GM19328 (cell line): ENCODE data around the gene OST4.
"Not testable (repeated sequence)": the region's sequence is repeated elsewhere in the genome, so short reads cannot be mapped to it uniquely, and the experiment has no call there.

Experiments
- ATAC-seq: cut with Tn5 transposase; IDR thresholded peaks from one replicate; pipeline ENCODE4 v1.9.1; 2021; ENCODE audit warnings: mild to moderate bottlenecking, moderate library complexity; ENCODE audit not compliant: unreplicated experiment

Gene OST4

DNA sequence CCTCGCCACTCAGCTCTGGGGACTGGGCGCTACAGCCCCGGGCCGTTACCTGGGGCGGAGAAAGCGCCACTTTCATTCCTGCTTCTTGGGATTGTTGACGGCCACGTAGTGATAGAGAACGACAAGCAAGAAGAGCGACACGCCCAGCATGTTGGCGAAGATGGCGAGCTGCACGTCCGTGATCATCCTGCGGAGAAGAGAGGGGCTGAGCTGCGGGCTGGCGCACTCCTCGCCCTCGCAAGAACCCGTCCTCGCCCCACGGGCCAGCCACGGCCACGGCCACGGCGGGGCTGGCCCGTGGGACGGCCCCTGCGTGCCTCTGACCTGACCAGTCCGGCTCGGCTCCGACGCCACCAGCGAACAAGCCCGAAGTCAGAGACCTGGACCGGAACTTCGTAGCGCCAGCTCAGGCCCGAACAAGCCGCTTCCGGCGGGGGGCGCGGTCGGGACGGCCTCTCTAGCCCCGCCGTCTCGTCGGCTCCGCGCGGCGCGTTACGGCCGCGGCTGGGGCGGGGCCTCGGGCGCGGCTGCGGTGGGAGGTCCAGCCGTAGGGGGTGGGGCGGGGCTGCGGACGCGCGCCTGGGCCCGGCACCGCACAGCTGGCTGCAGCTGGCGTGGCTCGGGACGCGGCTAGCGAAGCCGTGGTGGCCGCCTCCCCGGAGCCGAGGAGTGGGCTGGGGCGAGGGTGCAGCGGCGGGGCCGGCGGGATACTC, at the start of gene OST4:
Gene OST4, minus strand, starts transcription at position 378 of the 713 bp plus-strand sequence.
- peak; percentile 85 for ATAC-seq

DNA sequence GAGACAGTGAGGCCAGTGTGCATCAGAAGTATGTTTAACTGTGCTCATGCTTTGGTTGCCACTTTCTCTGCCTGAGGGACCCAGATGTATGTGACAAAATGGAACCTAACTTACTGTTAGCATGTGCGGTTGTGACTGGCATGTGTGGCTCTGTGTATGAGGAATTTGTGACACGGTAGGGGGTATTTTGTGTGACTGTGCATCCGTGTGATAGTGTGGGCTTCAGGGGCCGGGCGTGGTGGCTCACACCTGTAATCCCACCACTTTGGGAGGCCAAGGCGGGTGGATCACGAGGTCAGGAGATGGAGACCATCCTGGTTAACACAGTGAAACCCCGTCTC, 47.8 kb upstream of the OST4 start:
- not testable (repeated sequence) for ATAC-seq

GRCh38 chr2:27118525-27119329, 47.3 kb upstream of the OST4 start, which contains the start of gene CGREF1:
CGREF1 (minus strand) TSS chr2:27119128; CDS start chr2:27104366, 14,762 bp downstream.
- no peak for ATAC-seq

DNA sequence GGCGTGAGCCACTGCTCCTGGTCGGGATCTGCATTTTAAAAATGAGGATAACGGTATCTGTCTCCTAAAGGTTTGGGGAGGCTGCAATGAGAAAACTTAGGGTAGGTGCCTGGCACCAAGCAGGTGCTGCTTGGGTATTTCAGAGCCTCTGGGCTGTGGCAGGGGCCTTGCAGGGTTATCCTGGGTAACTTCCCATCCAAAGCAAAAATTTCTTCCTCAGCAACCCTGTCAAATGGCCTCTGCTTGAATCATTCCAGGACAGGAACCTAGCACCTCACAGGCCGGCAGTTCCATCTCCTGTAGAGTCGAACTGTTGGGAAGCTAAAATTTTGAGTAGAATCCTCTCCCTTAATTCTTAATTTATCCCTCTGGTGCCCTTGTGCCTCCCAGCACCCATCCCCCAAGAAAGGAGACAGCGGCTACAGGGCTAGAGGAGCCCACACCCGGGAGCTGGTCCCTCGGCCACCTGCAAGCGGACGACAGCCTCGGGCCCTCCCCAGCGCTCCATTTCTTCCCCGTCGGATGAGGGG, 46.6 kb upstream of the OST4 start:
- no peak for ATAC-seq

- no peak for ATAC-seq
These were observed 44.1 kb upstream of the OST4 start for GRCh38 chr2:27115519-27115918.

- ATAC-seq: not testable (repeated sequence)
These were observed 40.1 kb upstream of the OST4 start for GRCh38 chr2:27111392-27112078.

DNA sequence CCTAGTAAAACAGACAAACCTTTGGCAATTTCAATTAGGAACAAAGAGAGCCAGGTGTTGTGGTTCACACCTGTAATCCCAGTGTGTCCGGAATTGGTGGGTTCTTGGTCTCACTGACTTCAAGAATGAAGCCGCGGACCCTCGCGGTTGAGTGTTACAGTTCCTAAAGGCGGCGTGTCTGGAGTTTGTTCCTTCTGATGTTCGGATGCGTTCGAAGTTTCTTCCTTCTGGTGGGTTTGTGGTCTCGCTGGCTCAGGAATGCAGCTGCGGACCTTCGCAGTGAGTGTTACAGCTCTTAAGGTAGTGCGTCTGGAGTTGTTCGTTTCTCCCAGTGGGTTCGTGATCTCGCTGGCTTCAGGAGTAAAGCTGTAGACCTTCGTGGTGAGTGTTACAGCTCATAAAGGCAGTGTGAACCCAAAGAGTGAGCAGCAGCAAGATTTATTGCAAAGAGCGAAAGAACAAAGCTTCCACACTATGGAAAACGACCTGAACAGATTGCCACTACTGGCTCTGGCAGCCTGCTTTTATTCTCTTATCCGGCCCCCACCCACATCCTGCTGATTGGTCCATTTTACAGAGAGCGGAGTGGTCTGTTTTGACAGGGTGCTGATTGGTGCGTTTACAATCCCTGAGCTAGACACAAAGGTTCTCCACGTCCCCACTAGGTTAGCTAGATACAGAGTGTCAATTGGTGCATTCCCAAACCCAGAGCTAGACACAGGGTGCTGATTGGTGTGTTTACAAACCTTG, 39.3 kb upstream of the OST4 start:
- not testable (repeated sequence) for ATAC-seq

DNA sequence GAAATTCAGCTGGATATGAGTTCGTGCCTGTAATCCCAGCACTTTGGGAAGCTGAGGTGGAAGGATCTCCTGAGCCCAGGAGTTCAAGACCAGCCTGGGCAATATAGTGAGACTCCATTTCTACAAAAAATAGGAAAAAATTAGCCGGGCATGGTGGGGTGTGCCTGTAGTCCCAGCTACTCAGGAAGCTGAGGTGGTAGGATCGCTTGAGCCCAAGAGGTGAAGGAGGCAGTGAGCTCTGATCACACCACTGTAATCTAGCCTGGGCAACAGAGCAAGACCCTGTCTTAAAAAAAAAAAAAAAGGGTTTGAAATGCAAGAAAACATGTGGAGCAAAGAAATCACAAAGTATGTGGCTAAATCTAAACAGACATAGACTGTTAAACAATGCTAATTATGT, 37.6 kb upstream of the OST4 start:
- no peak for ATAC-seq

GRCh38 chr2:27108221-27108620, 36.8 kb upstream of the OST4 start:
- no peak for ATAC-seq

- no peak for ATAC-seq
These were observed 34.5 kb upstream of the OST4 start for GRCh38 chr2:27105981-27106380.

- no peak for ATAC-seq
These were observed 30.9 kb upstream of the OST4 start for GRCh38 chr2:27102329-27102728.

DNA sequence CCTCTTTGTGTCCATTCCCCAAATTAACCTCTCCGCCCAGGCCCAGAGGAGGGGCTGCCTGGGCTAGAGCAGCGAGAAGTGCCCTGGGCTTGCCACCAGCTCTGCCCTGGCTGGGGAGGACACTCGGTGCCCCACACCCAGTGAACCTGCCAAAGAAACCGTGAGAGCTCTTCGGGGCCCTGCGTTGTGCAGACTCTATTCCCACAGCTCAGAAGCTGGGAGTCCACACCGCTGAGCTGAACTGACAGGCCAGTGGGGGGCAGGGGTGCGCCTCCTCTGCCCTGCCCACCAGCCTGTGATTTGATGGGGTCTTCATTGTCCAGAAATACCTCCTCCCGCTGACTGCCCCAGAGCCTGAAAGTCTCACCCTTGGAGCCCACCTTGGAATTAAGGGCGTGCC, 28.6 kb upstream of the OST4 start:
- ATAC-seq: no peak

DNA sequence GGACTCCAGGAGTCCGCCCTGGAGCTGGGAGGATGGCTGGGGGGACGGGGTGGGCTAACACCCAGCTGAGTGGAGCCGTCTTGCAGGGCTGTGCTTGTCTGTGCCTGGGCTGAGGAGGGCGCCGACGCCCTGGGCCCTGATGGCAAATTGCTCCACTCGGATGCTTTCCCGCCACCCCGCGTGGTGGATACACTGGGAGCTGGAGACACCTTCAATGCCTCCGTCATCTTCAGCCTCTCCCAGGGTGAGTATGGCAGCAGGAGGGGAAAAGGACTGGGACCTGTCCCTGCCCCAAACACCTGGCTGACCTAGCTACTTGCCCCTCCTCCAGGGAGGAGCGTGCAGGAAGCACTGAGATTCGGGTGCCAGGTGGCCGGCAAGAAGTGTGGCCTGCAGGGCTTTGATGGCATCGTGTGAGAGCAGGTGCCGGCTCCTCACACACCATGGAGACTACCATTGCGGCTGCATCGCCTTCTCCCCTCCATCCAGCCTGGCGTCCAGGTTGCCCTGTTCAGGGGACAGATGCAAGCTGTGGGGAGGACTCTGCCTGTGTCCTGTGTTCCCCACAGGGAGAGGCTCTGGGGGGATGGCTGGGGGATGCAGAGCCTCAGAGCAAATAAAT, 28.0 kb upstream of the OST4 start:
- ATAC-seq: no peak

DNA sequence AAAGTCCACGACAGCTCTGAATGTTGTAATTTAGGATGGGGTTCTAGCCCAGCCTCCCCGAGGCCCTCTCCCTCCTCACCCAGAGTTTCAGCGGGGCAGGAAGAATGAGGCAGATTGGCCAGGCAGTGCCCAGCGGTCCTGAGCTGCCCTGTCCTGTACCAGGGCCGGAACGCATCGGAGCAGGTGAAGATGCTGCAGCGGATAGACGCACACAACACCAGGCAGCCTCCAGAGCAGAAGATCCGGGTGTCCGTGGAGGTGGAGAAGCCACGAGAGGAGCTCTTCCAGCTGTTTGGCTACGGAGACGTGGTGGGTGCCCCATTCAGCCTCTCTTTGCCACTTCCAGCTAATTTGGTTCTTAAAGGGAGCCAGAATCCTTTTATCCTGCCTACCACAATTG, 25.9 kb upstream of the OST4 start:
- no peak for ATAC-seq

GRCh38 chr2:27096748-27097297, 25.4 kb upstream of the OST4 start:
- ATAC-seq: no peak

DNA sequence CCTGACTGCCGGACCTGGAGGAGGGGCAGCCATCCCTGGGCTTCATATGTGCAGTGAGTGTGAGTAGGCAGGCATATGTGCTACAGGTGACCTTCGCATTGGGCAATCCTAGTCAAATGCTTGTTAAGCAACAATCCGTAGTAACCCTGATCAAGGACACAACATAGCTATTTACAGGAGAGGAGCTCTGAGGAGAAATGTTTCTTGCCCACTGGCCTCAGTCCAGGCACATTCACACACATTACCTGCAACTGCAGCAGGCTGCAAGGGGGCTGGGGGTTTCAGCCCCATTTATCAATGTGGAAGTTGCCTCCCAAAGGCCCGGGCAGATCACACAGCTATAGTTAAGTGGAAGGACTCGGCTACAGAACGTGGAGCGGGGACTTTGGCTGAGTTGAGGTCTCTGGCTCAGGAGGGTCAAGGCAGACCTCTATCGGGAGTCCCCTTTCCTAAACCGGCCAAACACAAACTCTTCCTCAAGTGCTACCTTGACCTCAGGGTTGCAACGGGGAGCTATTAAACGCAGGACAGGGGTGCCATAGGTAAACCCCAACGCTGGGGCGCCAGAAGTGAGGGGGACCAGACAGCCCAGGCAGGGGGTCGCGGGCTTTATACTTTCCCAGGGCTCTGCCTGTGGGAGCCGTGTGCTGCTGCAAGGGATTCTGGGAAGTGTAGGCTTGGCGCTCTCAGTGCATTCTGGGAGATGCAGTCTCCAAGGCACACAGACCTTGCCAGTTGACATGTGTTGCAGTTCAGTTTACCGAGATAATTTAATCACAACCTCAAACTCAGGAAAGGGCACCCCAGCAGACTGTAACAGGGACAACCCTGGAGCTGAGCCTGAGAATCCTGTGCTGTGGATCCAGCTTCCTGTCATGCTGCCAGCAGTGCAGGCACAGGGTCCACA, 24.5 kb upstream of the OST4 start:
- no peak for ATAC-seq

GRCh38 chr2:27095427-27095744, 23.9 kb upstream of the OST4 start:
- no peak for ATAC-seq

- ATAC-seq: no peak
These were observed 23.0 kb upstream of the OST4 start for GRCh38 chr2:27094353-27094984.
